ENCODE measurements around the gene TAP1.

DNA sequence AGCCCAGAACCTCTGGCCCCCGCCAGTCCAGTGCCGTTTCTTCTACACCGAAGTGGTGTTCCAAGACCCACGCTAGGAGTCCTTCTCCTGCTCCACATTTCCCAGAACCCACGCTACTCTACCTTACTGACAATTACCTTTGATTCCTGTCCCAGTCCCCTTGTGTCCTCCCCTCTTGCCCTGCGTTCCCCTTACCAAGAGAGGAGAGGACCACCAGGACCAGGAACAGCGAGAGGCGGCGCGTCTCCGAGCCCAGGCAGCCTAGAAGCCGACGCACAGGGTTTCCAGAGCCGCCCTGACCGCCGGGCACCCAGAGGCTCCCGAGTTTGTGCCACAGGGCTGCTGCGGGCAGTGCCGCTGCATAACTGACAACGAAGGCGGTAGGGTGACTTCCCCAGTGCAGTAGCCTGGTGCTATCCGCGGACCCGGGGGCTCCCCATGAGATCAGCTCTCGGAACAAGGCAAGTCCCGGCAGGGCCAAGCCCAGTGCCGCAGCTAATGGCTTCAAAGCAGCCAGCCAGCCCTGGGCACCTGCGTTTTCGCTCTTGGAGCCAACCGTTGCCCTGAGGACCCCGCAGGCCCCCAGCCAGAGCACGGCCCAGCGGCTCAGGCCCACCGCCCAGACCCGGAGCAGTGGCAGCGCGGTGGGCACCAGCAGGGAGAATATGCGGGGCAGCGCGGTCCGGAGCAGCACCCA, 512 bp downstream of the TAP1 start:
- TF ChIP-seq, protein P1, sequence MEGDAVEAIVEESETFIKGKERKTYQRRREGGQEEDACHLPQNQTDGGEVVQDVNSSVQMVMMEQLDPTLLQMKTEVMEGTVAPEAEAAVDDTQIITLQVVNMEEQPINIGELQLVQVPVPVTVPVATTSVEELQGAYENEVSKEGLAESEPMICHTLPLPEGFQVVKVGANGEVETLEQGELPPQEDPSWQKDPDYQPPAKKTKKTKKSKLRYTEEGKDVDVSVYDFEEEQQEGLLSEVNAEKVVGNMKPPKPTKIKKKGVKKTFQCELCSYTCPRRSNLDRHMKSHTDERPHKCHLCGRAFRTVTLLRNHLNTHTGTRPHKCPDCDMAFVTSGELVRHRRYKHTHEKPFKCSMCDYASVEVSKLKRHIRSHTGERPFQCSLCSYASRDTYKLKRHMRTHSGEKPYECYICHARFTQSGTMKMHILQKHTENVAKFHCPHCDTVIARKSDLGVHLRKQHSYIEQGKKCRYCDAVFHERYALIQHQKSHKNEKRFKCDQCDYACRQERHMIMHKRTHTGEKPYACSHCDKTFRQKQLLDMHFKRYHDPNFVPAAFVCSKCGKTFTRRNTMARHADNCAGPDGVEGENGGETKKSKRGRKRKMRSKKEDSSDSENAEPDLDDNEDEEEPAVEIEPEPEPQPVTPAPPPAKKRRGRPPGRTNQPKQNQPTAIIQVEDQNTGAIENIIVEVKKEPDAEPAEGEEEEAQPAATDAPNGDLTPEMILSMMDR (IDR thresholded peaks at IDR 0.05), result no peak
- TF ChIP-seq POLR2A (IDR thresholded peaks at IDR 0.05) (peak in 1 of 2 donors; percentile 6), EP300 (IDR thresholded peaks at IDR 0.05) (peak in 1 of 2 donors; percentile 3)

Data from tibial nerve (tissue), 4 donors.